HG03159 (cell line): ENCODE results near the gene NXNL1.
"Not testable (repeated sequence)": the region's sequence is repeated elsewhere in the genome, so short reads cannot be mapped to it uniquely, and the experiment has no call there.

Source experiments
- ATAC-seq: cut with Tn5 transposase; IDR thresholded peaks from one replicate; pipeline ENCODE4 v1.9.1; 2021; ENCODE audit warnings: mild to moderate bottlenecking, moderate library complexity; ENCODE audit not compliant: unreplicated experiment

Gene NXNL1

GRCh38 chr19:17487284-17488121 is 26.8 kb upstream of the NXNL1 start:
- ATAC-seq: no peak

- no peak for ATAC-seq
These were observed 26.0 kb upstream of the NXNL1 start for GRCh38 chr19:17486545-17487240.

GRCh38 chr19:17484520-17485185 is 23.9 kb upstream of the NXNL1 start:
- no peak for ATAC-seq

- no peak for ATAC-seq
These were observed 22.9 kb upstream of the NXNL1 start for GRCh38 chr19:17483605-17484002.

GRCh38 chr19:17482877-17483604 is 22.3 kb upstream of the NXNL1 start:
- no peak for ATAC-seq

GRCh38 chr19:17481986-17482385 is 21.3 kb upstream of the NXNL1 start:
- no peak for ATAC-seq

- ATAC-seq: no peak
These were observed 18.6 kb upstream of the NXNL1 start for GRCh38 chr19:17479325-17479791.

- ATAC-seq: no peak
These were observed 14.9 kb upstream of the NXNL1 start for GRCh38 chr19:17475541-17476115.

- ATAC-seq: not testable (repeated sequence)
These were observed 14.3 kb upstream of the NXNL1 start for GRCh38 chr19:17475011-17475540.

GRCh38 chr19:17473041-17473440 is 12.3 kb upstream of the NXNL1 start:
- ATAC-seq: no peak

GRCh38 chr19:17471410-17472125 is 10.8 kb upstream of the NXNL1 start:
- no peak for ATAC-seq

GRCh38 chr19:17470068-17470841 is 9.5 kb upstream of the NXNL1 start, which contains the start of gene SLC27A1:
Gene SLC27A1, plus strand, starts transcription at chr19:17470524. Its CDS starts 17 bp downstream, at chr19:17470541.
- peak; percentile 70 for ATAC-seq

- ATAC-seq: peak; percentile 69
These were observed 8.8 kb upstream of the NXNL1 start for GRCh38 chr19:17469481-17470067.

GRCh38 chr19:17469092-17469480 is 8.4 kb upstream of the NXNL1 start:
- no peak for ATAC-seq

GRCh38 chr19:17468302-17469091 is 7.8 kb upstream of the NXNL1 start:
- ATAC-seq: no peak

GRCh38 chr19:17467471-17468301 is 7.0 kb upstream of the NXNL1 start:
- no peak for ATAC-seq

GRCh38 chr19:17466487-17466850 is 5.7 kb upstream of the NXNL1 start:
- ATAC-seq: no peak
